NCI-H128 (cell line): ENCODE data around the gene EQTN.

Source experiments
- DNase-seq: peaks from one replicate; lab custom pipeline; 2025; ENCODE audit not compliant: unreplicated experiment; lab: John Stamatoyannopoulos, UW

The EQTN gene

DNA sequence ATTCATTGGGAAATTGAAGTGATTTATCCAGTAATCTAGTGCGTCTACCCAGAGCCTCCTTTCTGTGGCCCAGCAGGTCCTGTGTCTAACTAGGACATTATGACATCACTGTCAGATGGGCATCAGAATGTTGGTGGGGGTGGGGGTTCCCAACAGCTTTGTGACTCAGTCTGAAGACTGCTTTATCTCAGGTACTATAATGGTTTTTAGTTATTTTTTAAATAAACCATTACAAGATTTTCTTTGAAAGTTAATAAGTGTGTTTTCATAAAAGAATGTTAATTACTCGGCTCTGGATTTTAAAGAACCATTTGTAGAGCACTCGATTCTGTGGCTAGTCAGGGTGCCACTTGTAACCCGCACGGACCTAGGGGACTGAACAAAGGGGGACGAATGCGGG, at the start of gene EQTN:
TSS of gene EQTN (minus strand) at position 101 of the 400 bp plus-strand sequence. CDS start at position 6, 95 bp downstream.
- DNase-seq, result no peak

DNA sequence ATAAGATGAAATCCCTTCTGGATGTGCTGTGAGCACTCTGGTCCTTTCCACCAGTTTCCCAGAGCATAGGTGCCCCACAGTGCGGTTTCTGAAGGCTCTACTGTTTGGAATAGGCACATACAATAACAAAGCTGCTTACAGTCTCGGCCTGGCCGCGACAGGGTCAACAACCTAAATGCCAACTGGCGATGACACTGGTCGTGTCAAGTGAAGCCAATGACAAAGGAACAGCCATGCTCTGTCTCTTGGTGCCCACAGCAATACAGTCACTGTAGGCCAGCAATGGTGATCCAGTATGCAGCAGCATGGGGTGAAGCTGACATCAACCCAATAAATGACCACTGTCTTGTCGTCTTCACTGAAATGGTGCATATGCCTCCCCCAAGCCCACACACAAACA, 47.8 kb upstream of the EQTN start:
- no peak for DNase-seq

DNA sequence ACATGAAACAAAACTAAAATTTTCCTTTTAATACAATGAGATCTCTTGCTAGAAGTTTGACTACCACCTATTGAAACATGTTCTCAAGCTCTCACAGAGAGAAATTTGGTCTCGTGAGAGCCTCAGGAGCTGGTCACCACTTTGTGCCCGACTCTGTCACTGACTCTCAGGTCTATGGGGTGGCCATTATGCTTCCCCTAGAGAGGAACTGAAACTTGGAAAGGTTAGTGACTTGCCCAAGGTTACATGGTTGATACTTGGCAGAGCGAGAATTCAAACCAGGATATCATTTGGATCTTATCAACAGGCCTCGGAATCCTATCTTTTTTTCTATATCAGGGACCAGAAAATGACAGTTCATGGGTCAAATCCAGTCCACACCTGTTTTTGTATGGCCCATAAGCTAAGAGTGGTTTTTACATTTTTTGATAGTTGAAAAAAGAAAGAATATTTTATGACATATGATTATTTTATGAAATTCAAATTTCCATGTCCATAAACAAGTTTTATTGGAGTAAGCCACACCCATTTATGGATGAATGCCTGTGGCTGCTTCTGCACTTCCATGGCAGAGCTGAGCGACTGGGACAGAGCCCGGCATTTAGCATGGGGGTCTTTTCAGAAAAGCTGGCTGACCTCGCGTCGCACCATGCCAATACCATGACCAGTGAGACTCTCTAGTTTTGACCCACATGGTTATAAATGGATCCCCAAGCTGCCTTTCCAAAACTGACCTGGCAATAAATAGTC, 44.8 kb upstream of the EQTN start:
- no peak for DNase-seq

DNA sequence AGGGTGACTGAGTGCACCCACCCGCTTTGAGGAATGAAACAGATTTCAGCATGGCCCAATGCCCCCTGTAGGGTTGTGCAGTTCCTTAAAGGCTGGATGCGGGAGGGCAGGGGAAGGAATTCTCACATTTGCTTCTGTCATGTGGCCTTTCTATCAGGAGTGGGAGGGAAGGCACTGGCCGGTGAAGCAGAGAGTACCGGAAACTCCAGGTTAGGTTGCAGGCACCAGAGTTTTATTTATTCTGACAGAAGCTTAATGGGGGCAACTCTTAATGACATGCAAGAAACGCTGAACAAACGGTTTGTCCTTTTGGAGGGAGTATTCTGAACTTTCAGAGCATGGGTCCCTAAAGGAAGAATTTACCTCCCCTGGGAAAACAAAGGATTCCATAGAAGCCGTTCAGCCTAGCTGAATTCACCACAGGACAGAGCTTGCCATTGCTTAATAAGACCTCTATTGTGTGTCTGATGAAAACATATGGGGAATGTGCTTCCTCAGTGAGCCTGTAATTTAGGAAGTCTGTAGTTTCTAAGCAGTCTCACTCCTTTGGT, 44.1 kb upstream of the EQTN start:
- no peak for DNase-seq

DNA sequence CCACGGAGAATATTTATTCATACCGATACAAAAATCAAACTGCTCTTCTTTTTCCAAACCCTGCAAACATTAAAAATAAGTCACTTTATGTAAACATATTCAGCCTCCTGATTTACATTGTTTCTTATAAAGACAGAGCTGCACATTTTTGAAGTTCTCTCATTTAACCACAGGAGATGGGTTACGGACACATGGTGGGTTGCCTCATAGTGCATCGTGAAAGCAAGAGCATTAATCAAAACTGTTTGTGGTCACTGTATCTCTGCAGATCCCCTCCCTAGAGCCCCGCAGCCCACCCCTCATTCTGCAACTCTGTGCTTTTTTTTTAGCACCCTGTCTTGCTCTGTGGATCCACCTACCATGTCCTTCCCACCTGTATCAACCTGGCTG, 43.3 kb upstream of the EQTN start:
- no peak for DNase-seq

DNA sequence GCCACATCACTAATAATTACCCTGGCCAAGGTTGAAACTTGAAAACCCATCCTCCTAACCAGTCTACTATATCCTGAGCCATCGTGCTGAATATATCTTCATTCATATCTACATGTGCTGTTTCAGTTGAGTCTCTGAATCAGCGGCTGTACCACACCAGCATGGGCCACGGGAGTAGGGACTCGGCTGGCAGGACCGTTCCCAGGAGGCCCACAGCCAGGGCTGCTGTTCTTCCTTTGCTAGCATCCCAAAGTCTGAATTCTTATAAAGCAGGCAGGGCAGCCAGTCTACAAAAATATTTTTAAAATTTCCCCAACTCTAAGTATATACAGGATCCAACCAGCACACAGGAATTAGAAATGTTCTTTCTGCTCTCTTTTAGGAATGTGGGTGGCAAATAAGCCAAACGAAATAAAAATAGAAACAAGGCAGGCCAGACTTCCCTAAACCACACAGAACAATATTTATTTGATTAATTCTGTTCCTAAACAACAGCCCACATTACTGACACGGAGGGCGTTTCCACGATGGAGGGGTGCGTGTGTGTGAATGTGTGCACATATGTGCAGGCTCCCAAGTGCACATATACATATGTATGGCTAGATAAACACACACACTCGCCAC, 42.8 kb upstream of the EQTN start:
- DNase-seq, result no peak

DNA sequence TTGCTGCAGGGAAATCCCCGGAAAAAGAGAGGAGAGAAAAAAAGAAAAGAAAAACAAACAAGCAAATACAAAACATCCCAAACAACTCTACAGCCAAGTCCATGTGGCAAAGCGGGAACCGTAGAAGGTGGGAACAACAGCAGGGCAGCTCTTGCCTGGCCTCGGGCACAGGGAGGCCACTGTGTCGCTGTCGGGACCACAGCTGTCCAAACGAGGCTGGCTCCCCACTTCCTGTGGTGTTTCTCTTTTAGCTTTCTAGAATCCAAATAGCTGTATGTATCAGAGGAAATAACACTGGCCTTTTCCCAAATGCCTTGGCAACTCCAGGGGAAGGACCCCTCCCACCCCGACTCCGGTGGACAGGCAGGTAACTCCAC, 41.6 kb upstream of the EQTN start:
- DNase-seq, result no peak

DNA sequence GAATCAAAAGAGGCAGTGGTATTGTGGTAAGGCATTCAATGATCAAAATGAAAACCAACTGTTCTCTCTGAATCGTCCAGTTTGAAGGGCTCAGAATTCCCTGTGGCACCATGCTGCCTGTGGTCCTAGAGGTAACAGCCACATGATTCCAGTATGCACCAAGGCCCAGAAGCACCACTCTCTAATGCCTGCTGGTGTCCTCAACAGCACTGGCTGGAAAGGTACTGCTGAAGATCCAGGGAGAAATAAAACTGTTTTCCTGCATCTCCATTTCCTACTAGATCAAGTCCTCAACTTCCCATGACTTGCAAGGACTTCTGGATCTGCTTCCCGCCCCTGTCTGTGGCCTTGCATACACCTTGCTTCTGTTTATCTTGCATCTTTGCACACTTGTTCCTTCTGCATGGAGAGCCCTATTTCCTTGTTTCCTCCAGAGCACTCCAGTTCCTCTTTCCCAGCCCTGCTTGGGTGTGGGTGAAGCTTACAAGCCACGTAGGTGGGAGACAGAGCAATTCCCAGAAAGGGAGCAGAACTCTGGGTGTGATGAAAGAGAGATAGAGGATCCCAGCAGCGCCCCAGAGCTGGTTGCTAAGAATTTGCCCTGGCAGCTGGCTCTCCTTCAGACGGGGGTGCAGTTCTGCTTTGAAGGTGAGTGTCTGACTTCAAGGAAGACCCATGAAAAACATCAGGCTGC, 41.0 kb upstream of the EQTN start:
- DNase-seq, result no peak

DNA sequence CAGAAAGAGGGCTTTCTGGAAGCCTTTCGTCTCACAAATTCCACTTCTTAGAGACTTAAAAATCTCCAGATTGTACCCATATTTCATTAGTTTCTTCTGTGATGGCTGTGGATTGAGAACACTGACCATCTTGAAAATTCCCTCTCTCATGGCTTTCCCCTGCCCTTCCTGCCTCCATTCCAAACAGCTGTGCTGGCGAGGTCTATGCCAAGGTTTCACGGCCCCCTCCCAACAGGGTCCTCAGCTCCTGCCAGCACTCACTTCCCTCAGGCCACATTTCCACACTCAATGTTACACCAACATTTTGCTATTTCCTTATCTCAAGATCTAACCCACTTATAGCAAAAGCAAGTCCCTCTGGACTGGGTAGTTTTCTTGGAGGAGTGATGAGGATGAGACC, 40.3 kb upstream of the EQTN start:
- DNase-seq, result no peak

DNA sequence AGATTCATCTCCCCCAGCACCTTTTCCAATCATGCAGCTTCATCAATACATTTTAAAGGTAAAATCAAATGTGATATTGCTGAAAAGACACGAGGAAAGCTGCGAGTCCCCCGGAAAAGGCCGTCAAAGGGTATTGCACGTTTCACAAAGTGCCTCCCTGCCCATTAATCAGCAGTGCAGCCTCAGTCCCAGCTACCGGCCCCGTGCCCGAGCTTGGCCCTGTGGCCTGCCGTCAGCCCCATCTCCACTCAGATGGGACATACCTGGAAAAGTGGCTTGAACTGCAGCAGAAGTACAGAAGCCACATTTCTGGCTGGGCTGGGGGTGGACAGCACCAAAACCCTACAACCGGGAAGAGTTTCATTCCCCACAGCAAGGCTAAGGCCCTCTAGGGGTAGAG, 39.9 kb upstream of the EQTN start:
- DNase-seq, result no peak

DNA sequence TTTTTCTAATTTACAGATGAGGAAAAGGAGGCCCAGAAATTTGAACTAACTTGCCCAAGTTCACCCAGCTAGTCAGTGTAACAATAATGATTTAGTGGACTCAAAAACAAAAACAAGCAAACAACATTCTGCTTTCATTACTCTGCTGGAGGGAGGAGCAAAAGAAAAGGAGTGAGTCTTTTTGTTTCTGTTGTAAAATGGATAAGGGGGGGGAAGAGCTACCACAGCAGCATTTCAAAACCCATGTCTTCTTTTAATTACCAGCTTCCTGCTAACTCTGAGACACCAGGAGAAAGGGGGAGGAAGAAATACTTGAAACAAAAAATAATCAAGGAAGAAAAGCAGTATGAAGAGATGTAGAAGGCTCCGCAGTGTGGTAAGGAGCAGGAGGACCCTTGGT, 39.2 kb upstream of the EQTN start:
- no peak for DNase-seq

DNA sequence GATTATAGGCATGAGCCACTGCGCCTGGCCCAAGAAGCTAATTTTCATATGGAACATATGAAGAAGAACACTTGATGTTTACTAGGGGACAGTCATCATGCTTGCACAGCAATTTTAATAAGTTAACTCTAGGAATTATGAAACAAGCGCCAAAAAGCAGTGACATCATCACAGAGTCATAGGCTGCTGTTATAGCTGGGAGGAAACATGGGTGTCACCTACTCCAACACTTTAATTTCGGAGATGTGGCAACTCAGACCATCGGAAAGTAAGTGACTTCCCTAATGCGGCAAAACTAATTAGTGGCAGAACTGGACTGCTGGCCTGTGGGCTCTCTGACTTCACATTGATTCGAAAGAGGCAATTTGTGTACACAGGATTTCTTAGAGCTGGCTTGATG, 38.1 kb upstream of the EQTN start:
- DNase-seq, result no peak

DNA sequence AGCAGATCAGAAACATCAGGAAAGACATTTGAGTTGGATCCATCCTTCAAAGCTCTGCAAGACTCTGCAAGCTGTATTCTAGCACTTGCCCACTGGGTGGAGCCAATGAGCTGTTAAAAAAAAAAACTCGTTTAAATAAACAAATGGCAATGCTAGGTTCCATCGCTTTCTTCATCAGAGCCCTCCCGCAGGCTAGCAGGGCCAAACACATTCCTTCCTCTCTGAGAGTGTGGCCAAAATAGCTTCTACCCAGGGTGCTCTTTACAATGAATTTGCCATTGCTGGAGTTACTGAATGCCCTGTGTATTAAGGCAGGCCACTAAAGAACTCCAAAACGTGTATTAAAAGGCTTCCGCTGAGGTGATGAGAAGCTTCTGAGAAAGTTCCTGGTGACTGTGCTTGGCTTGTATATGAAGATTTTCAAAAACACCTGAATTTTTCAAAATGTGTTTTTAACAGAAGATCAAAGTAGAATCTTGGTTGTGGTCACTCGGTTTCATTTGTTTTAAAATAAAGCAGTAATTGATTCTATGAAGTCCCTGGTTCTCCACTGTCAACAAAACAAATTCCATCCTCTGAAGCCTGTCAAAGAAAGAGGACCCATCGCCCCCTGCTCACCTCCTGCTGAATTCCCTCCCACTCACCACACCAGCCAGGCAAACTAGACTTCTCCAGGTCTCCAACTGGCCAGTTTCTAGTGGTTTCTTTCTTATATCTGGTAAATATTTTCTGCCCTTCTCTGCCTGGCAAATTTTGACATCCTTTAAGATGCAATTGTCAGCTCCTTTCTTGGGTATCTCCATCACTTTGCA, 36.5 kb upstream of the EQTN start:
- peak; percentile 52 for DNase-seq

DNA sequence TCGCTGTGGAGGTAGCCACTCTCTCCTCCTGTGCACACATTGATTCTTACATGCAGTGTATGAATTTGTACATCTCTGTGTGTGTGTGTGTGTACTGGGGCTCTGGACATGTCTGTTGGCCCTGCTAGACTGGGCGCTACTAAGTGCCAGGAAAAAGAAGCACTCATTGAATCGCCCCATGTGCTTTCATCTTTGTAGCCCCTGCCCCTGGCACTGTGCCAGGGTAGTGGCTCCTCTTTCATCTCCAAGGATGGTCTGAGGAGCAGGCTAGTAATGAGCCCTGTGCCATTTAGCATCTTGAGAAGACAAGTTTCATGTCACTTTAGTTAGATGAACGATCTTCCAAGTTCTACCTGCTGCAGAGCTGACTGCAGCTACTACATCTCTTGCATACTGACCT, 34.4 kb upstream of the EQTN start:
- DNase-seq, result no peak

DNA sequence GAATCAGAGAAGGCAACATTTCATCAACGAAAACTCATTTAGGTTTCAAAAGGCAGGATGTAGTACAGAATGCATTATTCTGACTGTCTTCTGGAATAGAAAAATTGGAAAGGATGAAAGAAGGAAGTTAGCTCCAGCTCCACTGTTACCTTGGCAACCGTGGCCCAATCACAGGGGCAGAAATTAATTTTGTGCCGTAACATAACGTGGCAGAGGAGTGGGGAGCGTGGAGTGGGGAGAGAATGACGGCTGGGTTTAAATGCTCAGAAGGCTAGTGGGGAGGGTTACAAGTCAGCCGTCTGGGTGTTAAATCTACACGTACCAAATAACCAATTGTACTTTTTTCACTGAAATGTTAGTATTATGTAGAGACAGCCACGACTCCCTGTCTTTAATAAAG, 32.3 kb upstream of the EQTN start:
- no peak for DNase-seq

DNA sequence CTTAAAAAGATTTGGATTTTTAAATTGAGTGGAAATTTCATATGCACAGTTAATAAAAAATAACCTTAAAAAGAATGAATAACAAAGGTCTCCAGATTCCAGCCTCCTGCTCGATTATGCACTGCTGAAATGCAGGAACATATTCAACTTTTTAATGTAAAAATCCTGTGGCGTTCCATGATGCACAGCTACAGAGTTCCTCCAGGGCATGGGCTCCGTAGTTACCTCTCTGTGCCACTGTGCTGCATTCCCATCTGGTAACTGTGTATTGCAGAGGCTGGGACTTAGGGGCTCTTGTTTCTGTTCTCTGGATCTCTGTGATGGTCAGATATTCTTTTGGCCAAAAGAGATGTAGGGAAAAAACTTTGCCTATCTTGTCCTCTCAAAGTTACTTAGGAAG, 31.5 kb upstream of the EQTN start:
- no peak for DNase-seq

DNA sequence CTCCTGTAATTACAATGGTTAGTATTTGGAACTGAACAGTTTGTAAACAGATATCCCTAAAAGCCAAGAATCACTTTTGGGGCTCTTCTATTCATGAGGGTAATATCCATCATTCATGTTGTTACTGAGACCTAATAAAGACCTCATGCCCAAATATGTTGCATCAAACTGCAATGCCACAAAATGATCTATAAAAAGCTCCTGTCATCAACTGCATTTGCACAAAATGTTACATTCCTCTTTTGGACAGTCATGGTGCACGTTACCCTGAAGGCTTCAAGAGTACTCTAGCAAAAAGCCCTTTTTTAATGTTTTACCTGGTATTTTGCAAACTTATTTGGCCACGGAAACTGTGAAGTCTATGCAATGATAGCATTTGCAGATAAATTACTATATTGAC, 14.2 kb upstream of the EQTN start:
- no peak for DNase-seq

DNA sequence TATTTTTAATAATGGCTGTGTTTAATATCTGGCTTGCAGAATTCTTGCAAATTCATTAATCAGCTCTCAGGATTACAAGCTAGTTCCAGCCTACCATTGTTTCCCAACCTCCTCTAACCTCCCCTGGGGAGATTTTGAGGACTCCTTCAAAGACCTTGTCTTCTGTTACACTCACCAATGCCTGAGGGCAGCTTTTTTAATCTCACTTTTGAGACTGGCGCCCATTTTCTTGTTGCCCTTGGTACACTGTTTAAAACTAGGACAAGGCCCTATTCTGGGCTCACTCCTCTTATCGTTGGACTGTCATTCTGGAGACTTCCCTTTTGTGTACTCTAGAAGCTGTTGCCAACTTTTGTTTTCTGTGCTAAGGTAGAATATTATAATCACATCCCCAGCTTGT, 13.6 kb upstream of the EQTN start:
- no peak for DNase-seq

DNA sequence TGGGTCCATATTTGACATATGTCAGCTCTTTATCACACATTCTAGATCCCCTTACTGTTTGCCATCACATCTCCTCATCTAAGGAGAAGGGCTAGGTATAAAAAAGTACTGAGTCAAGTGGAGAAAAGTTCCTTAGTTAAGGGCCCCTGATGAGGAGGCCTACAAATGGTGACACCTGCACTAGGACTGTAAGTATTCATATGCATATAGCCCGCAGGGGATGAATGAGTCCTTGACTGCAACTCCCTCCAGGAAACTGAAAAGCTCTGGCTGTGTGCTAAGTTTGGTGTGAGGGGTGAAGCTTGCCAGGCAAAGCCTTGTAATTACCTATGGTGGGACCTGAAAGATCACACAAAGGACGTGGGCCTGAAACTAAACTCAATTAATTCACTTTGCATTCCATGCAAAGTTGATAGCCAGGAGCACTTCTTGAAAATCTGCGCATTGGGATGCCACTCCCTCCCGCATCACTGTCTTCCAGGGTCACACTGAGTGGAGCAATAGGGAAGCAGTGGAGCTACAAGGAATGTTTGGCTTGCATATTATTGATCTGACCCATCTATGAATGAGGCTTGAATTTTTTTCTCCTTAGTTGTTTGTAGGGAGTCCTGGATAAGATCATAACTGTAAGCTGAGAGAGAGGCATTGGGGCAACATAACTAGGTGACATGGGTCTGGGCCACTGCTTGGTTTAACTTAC, 11.9 kb upstream of the EQTN start:
- no peak for DNase-seq

DNA sequence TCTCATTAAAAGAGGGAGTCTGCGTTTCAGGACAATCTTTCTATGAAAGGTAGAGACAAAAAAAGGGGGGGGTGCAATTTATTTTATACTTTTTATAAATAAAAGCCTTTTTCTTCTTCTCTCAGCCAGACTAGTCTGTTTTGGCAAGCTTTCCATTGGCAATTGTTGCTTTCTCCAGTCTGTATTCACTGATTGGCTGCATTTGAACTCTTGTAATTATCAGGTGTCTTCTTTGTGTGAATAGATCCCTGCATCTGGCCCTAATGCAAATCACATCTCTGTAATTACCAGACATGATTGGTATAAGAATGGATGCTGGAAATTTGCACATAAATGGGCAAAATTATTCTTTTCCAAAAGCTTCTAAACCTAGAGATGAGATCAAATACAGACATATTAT, 7.6 kb upstream of the EQTN start:
- no peak for DNase-seq

DNA sequence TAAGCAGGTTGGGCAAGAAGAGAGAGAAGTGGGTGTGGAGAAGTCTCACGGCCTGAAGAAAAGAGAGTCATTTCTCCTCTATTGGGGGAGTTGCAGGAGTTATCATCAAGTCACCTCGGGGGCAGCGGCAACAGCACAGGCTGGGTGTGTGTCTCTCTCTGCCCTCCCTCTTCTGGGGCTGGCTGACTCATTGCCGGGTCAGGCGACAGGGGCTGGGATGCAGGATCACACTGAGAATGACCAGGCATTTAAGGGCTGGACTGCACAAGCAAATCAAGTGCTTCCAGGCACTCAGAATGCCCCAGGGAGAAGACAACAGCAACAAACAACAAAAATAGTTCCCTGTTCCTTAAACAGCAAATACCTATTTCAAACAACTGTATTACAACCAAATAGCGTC, 6.3 kb upstream of the EQTN start:
- DNase-seq, result no peak
